ENCODE data around the gene ZC3HAV1. TPM values are rescaled to one million over a fixed set of nuclear protein-coding genes. Genes with fewer than 3 reads are reported as not detected.
"Not testable (repeated sequence)": the region's sequence is repeated elsewhere in the genome, so short reads cannot be mapped to it uniquely, and the experiment has no call there.

Gene ZC3HAV1
- total RNA-seq, 1 experiment from 2014 or later: 38.0 TPM

GRCh38 chr7:139106959-139107358 lies 2.6 kb downstream of the ZC3HAV1 start (continued):
- TF ChIP-seq IRF2 (CRISPR knock-in tag; IDR thresholded peaks at IDR 0.05; ENCODE audit: borderline replicate concordance, low read depth): no peak
- no peak for TF ChIP-seq ZNF317 (CRISPR knock-in tag; IDR thresholded peaks at IDR 0.05; ENCODE audit: borderline replicate concordance, low read depth)
- no peak for TF ChIP-seq CBFB (CRISPR knock-in tag; IDR thresholded peaks at IDR 0.05; ENCODE audit: low read depth)
- TF ChIP-seq, protein P1, sequence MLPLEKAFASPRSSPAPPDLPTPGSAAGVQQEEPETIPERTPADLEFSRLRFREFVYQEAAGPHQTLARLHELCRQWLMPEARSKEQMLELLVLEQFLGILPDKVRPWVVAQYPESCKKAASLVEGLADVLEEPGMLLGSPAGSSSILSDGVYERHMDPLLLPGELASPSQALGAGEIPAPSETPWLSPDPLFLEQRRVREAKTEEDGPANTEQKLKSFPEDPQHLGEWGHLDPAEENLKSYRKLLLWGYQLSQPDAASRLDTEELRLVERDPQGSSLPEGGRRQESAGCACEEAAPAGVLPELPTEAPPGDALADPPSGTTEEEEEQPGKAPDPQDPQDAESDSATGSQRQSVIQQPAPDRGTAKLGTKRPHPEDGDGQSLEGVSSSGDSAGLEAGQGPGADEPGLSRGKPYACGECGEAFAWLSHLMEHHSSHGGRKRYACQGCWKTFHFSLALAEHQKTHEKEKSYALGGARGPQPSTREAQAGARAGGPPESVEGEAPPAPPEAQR (CRISPR knock-in tag; IDR thresholded peaks at IDR 0.05): no peak
- TF ChIP-seq GRHL2 (CRISPR knock-in tag; IDR thresholded peaks at IDR 0.05; ENCODE audit: insufficient replicate concordance, severe bottlenecking): no peak
- no peak for TF ChIP-seq MXD4 (CRISPR knock-in tag; IDR thresholded peaks at IDR 0.05; ENCODE audit: borderline replicate concordance)
- TF ChIP-seq ATF1 (CRISPR knock-in tag; IDR thresholded peaks at IDR 0.05): no peak
- TF ChIP-seq, protein P2, sequence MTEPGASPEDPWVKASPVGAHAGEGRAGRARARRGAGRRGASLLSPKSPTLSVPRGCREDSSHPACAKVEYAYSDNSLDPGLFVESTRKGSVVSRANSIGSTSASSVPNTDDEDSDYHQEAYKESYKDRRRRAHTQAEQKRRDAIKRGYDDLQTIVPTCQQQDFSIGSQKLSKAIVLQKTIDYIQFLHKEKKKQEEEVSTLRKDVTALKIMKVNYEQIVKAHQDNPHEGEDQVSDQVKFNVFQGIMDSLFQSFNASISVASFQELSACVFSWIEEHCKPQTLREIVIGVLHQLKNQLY (CRISPR knock-in tag; IDR thresholded peaks at IDR 0.05): no peak
- TF ChIP-seq, protein P3, sequence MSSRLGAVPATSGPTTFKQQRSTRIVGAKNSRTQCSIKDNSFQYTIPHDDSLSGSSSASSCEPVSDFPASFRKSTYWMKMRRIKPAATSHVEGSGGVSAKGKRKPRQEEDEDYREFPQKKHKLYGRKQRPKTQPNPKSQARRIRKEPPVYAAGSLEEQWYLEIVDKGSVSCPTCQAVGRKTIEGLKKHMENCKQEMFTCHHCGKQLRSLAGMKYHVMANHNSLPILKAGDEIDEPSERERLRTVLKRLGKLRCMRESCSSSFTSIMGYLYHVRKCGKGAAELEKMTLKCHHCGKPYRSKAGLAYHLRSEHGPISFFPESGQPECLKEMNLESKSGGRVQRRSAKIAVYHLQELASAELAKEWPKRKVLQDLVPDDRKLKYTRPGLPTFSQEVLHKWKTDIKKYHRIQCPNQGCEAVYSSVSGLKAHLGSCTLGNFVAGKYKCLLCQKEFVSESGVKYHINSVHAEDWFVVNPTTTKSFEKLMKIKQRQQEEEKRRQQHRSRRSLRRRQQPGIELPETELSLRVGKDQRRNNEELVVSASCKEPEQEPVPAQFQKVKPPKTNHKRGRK (CRISPR knock-in tag; IDR thresholded peaks at IDR 0.05; ENCODE audit: borderline replicate concordance): no peak
- TF ChIP-seq, protein P4, sequence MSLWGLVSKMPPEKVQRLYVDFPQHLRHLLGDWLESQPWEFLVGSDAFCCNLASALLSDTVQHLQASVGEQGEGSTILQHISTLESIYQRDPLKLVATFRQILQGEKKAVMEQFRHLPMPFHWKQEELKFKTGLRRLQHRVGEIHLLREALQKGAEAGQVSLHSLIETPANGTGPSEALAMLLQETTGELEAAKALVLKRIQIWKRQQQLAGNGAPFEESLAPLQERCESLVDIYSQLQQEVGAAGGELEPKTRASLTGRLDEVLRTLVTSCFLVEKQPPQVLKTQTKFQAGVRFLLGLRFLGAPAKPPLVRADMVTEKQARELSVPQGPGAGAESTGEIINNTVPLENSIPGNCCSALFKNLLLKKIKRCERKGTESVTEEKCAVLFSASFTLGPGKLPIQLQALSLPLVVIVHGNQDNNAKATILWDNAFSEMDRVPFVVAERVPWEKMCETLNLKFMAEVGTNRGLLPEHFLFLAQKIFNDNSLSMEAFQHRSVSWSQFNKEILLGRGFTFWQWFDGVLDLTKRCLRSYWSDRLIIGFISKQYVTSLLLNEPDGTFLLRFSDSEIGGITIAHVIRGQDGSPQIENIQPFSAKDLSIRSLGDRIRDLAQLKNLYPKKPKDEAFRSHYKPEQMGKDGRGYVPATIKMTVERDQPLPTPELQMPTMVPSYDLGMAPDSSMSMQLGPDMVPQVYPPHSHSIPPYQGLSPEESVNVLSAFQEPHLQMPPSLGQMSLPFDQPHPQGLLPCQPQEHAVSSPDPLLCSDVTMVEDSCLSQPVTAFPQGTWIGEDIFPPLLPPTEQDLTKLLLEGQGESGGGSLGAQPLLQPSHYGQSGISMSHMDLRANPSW (CRISPR knock-in tag; conservative IDR thresholded peaks at IDR 0.05; ENCODE audit: low read depth): no peak
- TF ChIP-seq NFATC4 (CRISPR knock-in tag; IDR thresholded peaks at IDR 0.05): no peak
- no peak for TF ChIP-seq HMGA2 (CRISPR knock-in tag; IDR thresholded peaks at IDR 0.05)
- TF ChIP-seq, protein P5, sequence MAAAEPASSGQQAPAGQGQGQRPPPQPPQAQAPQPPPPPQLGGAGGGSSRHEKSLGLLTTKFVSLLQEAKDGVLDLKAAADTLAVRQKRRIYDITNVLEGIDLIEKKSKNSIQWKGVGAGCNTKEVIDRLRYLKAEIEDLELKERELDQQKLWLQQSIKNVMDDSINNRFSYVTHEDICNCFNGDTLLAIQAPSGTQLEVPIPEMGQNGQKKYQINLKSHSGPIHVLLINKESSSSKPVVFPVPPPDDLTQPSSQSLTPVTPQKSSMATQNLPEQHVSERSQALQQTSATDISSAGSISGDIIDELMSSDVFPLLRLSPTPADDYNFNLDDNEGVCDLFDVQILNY (CRISPR knock-in tag; IDR thresholded peaks at IDR 0.05): no peak
- TF ChIP-seq, protein P6, sequence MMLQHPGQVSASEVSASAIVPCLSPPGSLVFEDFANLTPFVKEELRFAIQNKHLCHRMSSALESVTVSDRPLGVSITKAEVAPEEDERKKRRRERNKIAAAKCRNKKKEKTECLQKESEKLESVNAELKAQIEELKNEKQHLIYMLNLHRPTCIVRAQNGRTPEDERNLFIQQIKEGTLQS (CRISPR knock-in tag; conservative IDR thresholded peaks at IDR 0.05): no peak

- H3K4me3 Mint-ChIP-seq: peak overlapping the region; percentile 49
Measured at GRCh38 chr7:139106227-139106626, 3.3 kb downstream of the ZC3HAV1 start.

GRCh38 chr7:139105484-139105883 lies 4.0 kb downstream of the ZC3HAV1 start:
- ChIA-PET POLR2A (no interaction called here), CTCF (interaction anchor here (1.7 kb wide), 1 partner anchor 31 kb away, joined by 4 read pairs; no protein-coding TSS in a partner anchor)
- H3K27ac Mint-ChIP-seq: peak overlapping the region; percentile 66; the same call in 1 of the 2 replicates
- H3K27me3 Mint-ChIP-seq (ENCODE audit: low read depth): peaks cover 7% of the 10 kb centered on the region; the same call in 1 of the 2 replicates
- H3K4me1 Mint-ChIP-seq: peaks cover 31% of the 10 kb centered on the region
- peaks cover 21% of the 10 kb centered on the region for H3K36me3 Mint-ChIP-seq
- peaks cover 4% of the 10 kb centered on the region for H3K9me3 Mint-ChIP-seq
- no peak for ATAC-seq
- no peak overlapping the region for H3K4me3 Mint-ChIP-seq
- DNase-seq (ENCODE audit: low spot score): no peak
- TF ChIP-seq TCF7 (CRISPR knock-in tag; IDR thresholded peaks at IDR 0.05; ENCODE audit: low read depth) (no peak), NR1H2 (CRISPR knock-in tag; IDR thresholded peaks at IDR 0.05) (no peak), FOXK1 (CRISPR knock-in tag; IDR thresholded peaks at IDR 0.05) (no peak), JAZF1 (CRISPR knock-in tag; IDR thresholded peaks at IDR 0.05) (no peak), AR (CRISPR knock-in tag; IDR thresholded peaks at IDR 0.05) (no peak), ELF4 (CRISPR knock-in tag; IDR thresholded peaks at IDR 0.05; ENCODE audit: low read depth) (no peak)

More at GRCh38 chr7:139106227-139106626, 3.3 kb downstream of the ZC3HAV1 start:
- POLR2A ChIA-PET; H3K27ac Mint-ChIP-seq; H3K9me3 Mint-ChIP-seq; DNase-seq (ENCODE audit: low spot score); ATAC-seq: not testable (repeated sequence)
- Mint-ChIP-seq H3K4me1 (peaks cover 33% of the 10 kb centered on the region), H3K27me3 (ENCODE audit: low read depth) (peaks cover 13% of the 10 kb centered on the region), H3K36me3 (peaks cover 14% of the 10 kb centered on the region)
- CTCF ChIA-PET: interaction anchor here (0.6 kb wide), 1 partner anchor 11 kb away, joined by 4 read pairs; no protein-coding TSS in a partner anchor

All from WTC11 (cell line).